HG03520 (cell line): ENCODE data around the gene PTPRK.

Experiments
- ATAC-seq: cut with Tn5 transposase; IDR thresholded peaks from one replicate; pipeline ENCODE4 v1.9.1; 2021; ENCODE audit warnings: mild to moderate bottlenecking, moderate library complexity; ENCODE audit not compliant: unreplicated experiment

PTPRK gene

GRCh38 chr6:128520436-128521281 is at the start of gene PTPRK:
Gene PTPRK (minus strand): TSS chr6:128520599. CDS start chr6:128520358, 241 bp downstream.
- ATAC-seq: peak; percentile 89

DNA sequence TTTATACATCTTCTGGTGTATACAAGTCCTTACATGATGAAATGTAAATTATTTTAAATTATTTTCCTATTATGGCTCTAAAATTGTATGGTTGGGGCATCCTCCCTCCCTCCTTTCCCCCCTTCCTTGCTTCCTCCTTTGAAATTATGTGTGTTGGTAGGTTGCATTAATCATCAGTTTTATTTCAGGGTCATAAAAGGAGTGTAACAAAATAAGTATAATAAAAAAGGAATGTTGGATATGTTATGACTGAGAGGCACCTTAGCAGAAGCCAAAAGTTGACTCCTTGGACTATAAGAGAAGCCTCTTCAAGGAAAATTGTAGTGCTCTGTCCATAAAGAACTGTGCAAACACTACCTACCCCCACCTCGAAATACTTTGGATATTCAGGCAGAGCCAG is 46.6 kb upstream of the PTPRK start:
- ATAC-seq: no peak

DNA sequence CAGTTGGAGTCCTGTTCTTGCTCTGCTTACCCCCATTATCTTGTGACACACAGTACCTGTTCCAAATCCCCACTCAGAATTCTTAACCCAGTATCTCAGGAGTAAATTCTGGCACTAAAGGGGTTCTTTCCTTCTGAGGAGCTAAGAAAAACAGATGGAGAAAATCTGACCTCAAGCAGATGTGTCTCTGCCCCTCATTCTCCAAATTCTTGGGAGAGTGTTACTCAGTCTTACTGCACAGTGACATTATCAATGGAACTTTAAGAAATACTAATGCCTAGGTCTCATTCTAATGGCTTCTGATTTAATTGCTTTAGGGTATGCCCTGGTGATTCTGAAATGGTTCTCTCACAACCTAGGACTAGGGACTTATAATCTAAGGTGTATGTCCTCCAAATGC is 40.6 kb upstream of the PTPRK start:
- no peak for ATAC-seq

GRCh38 chr6:128558924-128559323 is 38.5 kb upstream of the PTPRK start:
- ATAC-seq: no peak

DNA sequence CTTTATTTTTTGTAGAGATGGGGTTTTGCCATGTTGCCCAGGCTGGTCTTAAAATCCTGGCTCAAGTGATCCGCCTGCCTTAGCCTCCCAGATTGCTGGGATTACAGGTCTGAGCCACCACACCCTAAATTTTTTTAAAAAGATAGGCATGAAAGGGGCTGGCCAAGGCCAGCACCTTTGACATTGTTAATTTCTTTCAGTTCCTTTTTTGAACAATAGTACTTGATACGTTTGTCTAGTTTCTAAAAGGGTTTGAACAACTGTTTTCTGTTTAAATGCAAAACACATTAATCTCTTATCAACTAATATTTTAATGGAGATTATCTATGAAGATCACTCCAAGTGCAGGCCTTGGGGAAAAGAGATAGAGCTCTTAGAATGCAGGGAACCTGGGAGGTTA is 37.6 kb upstream of the PTPRK start:
- ATAC-seq: peak; percentile 57

GRCh38 chr6:128557081-128557480 is 36.7 kb upstream of the PTPRK start:
- no peak for ATAC-seq

DNA sequence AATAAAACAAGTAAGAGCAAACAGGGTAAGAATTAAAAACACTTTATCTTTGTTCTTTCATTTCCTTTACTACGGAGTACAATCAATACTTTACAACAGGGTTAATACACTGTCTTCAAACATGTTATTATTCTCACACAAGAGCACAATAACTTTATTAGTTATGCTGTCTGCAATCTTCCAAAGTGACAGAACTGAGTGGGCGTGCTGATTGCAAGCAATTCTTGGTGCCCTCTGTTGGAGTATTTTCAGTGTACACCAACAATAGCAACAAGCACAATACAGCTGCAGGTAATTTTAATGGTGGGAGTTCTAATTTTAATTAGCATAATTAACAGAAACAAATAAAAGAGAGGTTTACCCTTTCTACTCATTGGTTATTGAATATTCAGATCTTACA is 33.9 kb upstream of the PTPRK start:
- ATAC-seq: no peak

DNA sequence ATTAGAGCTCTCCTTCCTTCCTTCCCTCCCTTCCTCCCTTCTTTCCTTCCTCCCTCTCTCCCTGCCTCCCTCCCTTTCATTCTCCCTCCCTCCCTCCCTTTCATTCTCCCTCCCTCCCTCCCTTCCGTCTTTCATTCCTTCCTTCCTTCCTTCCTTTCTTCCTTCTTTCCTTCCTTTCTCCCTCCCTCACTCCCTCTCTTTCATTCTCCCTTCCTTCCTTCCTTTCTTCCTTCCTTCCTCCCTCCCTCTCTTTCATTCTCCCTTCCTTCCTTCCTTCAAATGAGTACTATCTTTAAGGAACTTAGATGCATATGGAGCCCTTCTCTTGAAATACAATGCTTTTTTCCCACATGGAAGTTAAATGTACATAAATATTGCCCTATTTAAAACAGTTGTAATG is 20.9 kb upstream of the PTPRK start:
- no peak for ATAC-seq

DNA sequence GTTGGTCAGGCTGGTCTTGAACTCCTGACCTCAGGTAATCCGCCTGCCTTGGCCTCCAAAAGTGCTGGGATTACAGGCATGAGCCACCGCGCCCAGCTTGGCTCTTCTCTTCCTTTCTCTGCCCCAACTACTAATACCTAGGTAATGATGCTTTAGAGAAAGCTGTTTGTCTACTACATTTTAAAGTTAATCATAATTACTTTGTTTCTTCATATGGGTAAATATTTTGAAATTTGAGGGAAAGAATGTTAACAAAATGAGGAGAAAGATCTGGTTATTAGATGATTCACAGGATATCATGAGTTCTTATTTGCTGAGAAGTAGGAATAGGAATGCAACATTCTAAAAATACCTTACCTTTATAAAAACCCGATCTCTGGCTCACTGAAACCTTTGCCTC is 18.4 kb upstream of the PTPRK start:
- no peak for ATAC-seq

DNA sequence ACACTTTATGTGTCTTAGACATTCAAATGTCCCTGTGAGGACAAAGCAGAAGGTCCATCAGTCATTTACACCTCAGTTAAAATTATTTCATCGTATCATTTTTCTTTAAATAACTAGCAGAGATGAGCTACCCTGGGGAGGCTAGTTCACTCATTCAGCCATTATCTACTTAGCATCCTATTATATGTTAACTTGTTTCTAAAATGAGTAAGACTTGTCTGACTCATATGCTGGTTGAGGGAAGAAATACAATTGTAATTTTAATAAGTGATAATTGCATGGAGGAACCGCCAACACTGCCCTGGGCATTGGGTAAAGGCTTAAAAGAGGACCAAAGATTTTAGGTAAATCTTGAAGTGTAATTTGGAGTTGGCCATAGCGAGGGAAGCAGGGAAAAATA is 12.4 kb upstream of the PTPRK start:
- no peak for ATAC-seq

DNA sequence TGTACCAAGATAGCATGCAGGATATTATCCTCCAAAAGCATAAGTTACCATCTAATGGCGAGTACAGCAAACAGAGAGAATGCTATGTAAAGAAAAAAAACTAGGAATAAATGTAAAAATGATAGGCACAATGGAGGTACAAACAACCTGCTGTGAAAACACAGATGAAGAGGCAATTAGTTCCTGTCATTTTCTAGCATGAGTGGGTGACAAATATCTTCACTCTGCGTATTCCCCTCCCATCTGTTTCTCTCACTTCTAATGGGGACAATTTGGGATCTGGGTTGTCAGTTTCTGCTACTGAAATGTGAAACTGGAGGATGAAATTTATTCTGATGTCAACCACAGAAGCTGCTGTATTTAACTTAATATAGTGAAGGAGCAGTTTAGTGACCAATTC is 11.7 kb upstream of the PTPRK start:
- ATAC-seq: no peak

GRCh38 chr6:128531696-128532095 is 11.3 kb upstream of the PTPRK start:
- ATAC-seq: no peak

GRCh38 chr6:128528241-128528640 is 7.8 kb upstream of the PTPRK start:
- no peak for ATAC-seq

DNA sequence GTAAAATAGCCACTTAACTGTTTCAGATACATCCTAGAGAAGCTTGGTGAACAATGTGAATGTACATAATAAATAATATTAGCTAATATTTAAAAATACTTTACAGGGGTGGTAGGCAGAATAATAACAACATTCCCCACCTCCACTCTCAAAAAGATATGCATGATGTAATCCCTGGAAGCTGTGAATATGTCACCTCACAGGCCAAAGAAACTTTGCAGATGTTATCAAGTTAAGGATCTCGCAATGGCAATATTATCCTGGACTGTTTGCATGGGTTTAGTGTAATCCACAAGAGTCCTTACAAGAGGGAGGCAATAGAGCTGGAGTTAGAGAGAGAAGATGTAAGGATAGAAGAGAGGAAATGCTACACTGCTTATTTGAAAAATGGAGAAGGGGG is 7.0 kb upstream of the PTPRK start:
- ATAC-seq: no peak

DNA sequence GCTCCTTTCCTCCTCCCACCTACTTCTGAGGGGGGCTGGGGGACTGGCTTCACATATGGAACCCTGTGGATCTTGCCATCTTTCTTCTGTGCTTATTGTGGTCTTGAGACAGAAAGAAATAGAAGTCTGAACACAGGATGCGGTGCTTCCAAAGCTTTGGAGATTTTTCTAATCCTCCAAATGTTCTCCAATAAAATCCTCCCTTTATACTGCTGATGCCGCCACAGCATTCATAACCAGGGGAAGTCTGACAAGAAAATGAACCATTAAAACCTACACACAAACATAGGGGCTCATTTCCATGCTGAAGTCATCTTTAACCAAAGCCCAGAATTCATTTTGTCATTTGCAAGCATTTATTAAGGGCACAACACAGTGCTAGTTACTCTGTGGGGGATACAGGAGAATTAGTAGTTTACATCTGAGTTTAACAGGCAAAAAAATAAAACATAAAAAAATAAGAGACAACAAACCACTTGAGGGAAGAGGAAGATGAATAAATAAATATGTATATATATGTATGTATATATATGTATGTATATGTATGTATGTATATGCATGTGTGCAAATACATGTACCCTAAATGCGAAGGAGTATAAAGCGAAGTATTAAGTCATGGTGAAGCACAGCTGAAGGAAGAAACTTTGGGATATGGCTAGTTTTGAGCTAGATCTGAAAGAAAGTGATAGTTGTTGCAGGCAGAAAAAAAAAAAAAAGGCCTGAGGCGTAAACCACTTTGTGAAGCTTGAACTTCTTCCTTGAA is 5.9 kb upstream of the PTPRK start:
- ATAC-seq: no peak

DNA sequence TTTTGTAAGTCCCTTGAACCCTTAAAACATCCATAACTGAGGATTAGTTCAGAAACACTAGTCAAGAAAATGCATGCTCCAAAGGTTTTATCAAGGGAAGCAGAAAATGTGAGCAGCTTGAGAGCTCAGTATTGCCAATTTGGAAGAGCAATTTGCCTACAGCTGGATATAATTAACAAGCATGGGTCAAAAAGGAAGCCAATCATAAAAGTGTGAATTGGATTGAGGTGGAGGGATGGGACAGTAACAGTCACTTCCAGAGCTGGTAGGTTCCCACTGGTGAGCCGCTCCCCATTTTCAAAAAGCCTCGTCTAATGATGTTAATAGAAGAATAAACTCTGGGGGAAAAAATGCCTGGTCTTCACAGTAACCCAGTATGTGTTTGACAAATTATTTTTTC is 5.0 kb upstream of the PTPRK start:
- ATAC-seq: no peak

GRCh38 chr6:128521282-128521632 is 858 bp upstream of the PTPRK start:
- ATAC-seq: no peak

- peak; percentile 12 for ATAC-seq
Measured at GRCh38 chr6:128519931-128520435, 416 bp downstream of the PTPRK start.

DNA sequence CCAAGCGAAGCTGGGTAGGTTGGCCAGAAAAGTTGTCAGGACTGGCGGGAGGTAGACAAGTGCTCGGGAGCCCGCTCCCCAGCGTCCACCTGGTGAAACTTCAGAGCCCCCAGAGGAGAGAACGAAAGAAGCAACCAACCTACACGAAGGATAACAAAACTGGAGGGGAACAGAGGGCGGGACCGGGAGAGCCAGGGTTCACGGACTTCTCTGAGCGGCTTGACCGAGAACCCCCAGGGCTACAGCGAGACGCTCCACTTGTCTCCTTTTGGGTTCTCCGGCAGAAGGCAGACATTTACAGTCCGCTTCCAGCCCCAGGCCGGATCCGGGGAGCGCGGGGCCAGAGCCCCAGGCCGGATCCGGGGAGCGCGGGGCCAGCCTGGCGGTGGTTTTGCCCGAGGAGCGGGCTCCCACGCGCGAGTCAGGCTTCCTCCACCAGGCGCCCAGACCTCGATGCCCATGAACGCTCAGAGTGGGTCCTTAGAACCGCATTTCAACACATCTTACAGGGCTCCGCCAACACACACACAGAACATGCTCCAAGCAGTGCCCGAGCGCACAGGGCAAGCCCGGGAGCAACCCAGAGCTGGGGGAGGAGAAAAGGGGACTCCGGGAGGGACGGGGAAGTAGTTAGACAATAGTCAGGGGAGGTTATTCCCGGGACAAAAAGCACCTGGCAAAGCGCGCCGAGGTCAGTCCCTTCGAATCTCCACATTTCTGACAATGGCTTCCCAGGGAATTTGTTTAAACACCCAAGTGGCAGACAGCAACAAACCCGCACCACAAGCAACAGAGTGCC is 1.1 kb downstream of the PTPRK start:
- no peak for ATAC-seq

DNA sequence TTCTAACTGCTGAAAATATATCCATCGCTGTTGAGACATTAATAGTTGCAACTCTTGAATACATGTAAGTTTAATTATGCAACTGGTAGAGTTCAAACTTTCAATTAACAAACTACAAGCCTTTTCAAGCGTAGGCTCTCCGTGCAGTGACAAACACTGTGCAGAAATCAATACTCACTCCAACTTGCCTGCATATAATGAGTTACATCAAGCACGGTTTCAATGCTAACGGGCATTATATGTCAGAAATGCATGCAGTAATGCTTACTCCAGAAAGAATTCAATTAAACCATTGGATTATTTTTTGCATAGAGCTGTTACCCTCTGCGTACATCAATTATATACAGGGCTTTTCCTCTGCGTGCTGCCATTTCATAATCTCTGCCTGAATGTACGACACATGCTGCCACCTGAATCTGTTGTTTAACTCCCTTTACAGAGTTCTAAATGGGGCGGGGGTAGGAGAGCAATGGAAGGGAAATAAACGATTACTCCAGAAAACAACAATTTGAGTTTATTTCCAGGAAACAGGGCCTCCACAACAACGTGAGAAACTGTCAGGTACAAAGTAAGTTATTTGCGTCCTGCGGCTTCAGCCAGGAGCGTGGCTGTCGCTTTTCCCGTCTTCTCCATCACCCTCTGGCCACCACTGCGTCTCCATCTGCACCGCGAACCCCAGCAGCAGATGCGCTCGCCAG is 1.8 kb downstream of the PTPRK start:
- ATAC-seq: no peak

DNA sequence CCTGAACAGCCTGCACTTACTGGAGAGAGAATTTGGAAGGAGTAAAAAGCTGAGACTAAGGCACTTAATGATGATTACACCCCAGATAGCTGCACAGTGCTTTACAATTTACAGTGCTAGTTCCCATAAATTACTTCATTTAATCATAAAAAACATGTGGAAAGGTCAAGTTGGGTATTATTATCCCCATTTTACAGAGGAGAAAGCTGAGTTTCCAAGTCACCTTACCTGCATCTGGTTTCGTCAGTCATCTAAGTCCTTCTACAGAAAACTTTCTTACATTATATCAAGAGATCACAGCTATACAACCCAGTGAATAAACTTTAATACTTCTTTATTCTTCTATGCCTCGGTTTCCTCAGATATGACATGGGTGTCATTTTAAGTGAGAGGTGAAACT is 3.3 kb downstream of the PTPRK start:
- no peak for ATAC-seq
